ENCODE results near the gene MRPL55.

DNA sequence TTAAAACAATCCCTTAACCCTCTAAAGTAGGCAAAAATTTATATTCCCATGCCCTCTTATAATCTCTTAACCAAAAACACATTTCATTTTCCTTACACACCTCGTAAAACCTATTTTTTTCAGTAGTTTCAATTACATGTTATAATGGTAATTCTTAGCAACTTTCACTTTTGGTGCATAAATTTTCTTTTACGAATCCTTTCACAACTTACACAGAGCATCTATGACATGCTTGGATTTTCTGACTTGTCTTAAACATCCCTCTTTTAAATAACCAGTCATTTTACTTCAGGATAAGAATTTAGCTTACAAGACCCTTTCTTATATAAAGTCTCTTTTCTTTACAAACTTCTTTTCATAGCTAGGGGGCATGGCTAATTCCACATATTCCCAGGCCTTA lies 8.9 kb upstream of the MRPL55 start:
- TF ChIP-seq, protein P1, sequence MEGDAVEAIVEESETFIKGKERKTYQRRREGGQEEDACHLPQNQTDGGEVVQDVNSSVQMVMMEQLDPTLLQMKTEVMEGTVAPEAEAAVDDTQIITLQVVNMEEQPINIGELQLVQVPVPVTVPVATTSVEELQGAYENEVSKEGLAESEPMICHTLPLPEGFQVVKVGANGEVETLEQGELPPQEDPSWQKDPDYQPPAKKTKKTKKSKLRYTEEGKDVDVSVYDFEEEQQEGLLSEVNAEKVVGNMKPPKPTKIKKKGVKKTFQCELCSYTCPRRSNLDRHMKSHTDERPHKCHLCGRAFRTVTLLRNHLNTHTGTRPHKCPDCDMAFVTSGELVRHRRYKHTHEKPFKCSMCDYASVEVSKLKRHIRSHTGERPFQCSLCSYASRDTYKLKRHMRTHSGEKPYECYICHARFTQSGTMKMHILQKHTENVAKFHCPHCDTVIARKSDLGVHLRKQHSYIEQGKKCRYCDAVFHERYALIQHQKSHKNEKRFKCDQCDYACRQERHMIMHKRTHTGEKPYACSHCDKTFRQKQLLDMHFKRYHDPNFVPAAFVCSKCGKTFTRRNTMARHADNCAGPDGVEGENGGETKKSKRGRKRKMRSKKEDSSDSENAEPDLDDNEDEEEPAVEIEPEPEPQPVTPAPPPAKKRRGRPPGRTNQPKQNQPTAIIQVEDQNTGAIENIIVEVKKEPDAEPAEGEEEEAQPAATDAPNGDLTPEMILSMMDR (conservative IDR thresholded peaks at IDR 0.05; ENCODE audit: low read depth, low read length), result no peak
- no peak for TF ChIP-seq EZH2 (IDR thresholded peaks at IDR 0.05; ENCODE audit: borderline replicate concordance, low read depth, low read length, poor library complexity, severe bottlenecking)

Measured in A673 (cell line).